ENCODE results near the gene CAPZB. TPM values are rescaled to one million over a fixed set of nuclear protein-coding genes. Genes with fewer than 3 reads are reported as not detected.

Gene CAPZB
- total and polyA plus RNA-seq, 2 of the 4 experiments (the other 2 are of a cell fraction), result 216 to 304 TPM

GRCh38 chr1:19390901-19391595, 94.3 kb downstream of the CAPZB start (continued):
- TF ChIP-seq ELK1 (IDR thresholded peaks at IDR 0.05; ENCODE audit: borderline replicate concordance, low read depth, low read length), result no peak

GRCh38 chr1:19390166-19390850, 95.0 kb downstream of the CAPZB start:
- Histone ChIP-seq H2BK5ac (ENCODE audit: low read depth, low read length, poor library complexity, severe bottlenecking) (peak overlapping the region; percentile 51), H3K9me3 (ENCODE audit: control insufficient read depth, insufficient read depth, low read length) (no peaks in the 10 kb centered on the region), H4K8ac (ENCODE audit: low read depth in 2 of 2, low read length in 2 of 2) (peak overlapping the region; percentile 48 to 50; a peak in 2 of 4 replicates), H3K4me1 (ENCODE audit: control insufficient read depth, insufficient read depth, low read length) (peaks cover 21% of the 10 kb centered on the region), H3K4ac (ENCODE audit: low read depth, low read length) (peak overlapping the region; percentile 39), H3K27me3 (ENCODE audit: control insufficient read depth, insufficient read depth, low read length) (no peaks in the 10 kb centered on the region), H3K79me1 (ENCODE audit: low read depth in 1 of 2, low read length in 2 of 2) (peaks cover 52 to 100% of the 10 kb centered on the region in 2 experiments), H2BK120ac (ENCODE audit: low read depth, low read length) (peak overlapping the region; percentile 44), H3K27ac (ENCODE audit: insufficient read depth, low read length) (peak overlapping the region; percentile 94), H4K20me1 (ENCODE audit: insufficient read depth, low read length) (peaks cover 96% of the 10 kb centered on the region), H3K4me2 (ENCODE audit: low read depth, low read length) (peak overlapping the region; percentile 43), H3K36me3 (ENCODE audit: control insufficient read depth, insufficient read depth, low read length) (peaks cover 4% of the 10 kb centered on the region), H3K23ac (ENCODE audit: low read depth, low read length) (peak overlapping the region; percentile 21), H3K56ac (ENCODE audit: extremely low read depth, insufficient read depth, low read length) (no peak overlapping the region; the same call in 1 of the 2 replicates), H3K9me1 (ENCODE audit: insufficient read depth, low read length) (peaks cover 40% of the 10 kb centered on the region), H3K9ac (ENCODE audit: low read depth, low read length) (peak overlapping the region; percentile 65), H3K4me3 (ENCODE audit: insufficient read depth, low read depth, low read length) (no peak overlapping the region), H2AK9ac (replicated peaks; ENCODE audit: low read depth, low read length, poor library complexity) (peak overlapping the region; percentile 35), H2BK20ac (ENCODE audit: low read depth, low read length) (peak overlapping the region; percentile 57; the same call in 1 of the 2 replicates), H2AFZ (replicated peaks; ENCODE audit: low read length, poor library complexity) (peak overlapping the region; percentile 17), H4K5ac (ENCODE audit: low read depth, low read length) (peak overlapping the region; percentile 74), H2AK5ac (ENCODE audit: low read depth, low read length) (peak overlapping the region; percentile 73), H3K18ac (ENCODE audit: low read depth, low read length) (peak overlapping the region; percentile 85), H2BK15ac (ENCODE audit: low read depth, low read length) (no peak overlapping the region; the same call in 2 of the 3 replicates), H4K91ac (ENCODE audit: insufficient read depth, low read depth, low read length) (peak overlapping the region; percentile 74; the same call in 1 of the 2 replicates), H3K14ac (replicated peaks; ENCODE audit: low read depth, low read length) (peak overlapping the region; percentile 46)
- DNase-seq, result no peak
- ChIA-PET POLR2A (ENCODE audit: unreplicated experiment) (no interaction called here), CTCF (interaction anchor here (0.6 to 1.5 kb wide), 10 partner anchors 11 to 261 kb away, joined by 3 to 7 read pairs (median 3); no protein-coding TSS in a partner anchor)
- in situ Hi-C loops (cut with MboI; ENCODE audit: low sequenced_read_pairs), result loop anchor here (5.0 kb wide), 1 partner anchor 262 kb away; no protein-coding TSS in a partner anchor
- BruUV-seq (replicated peaks), result no TSS peak
- dilution Hi-C loops (cut with HindIII; ENCODE audit: low sequenced_read_pairs, unreplicated experiment), result no loop called here
- intact Hi-C loops (cut with micrococcal nuclease), result loop anchor here (2.0 kb wide), 3 partner anchors 42 to 94 kb away; partner anchors contain the start of gene CAPZB
- WGBS, 2 experiments (ENCODE audit: extremely low coverage in 2 of 2, insufficient read length in 1 of 2), result 50% methylated on average over 5 of the region's 19 CpGs; no CpG with 5 or more reads in 1 of the 2 experiments
- ATAC-seq (ENCODE audit: low read depth), result no peak
- no peak for TF ChIP-seq FOS (IDR thresholded peaks at IDR 0.05; ENCODE audit: low read depth, low read length)
- TF ChIP-seq USF2 (IDR thresholded peaks at IDR 0.05; ENCODE audit: low read depth, low read length), result no peak
- TF ChIP-seq CTCF (conservative IDR thresholded peaks at IDR 0.05; ENCODE audit: low read depth, low read length), result no peak
- TF ChIP-seq MXI1 (IDR thresholded peaks at IDR 0.05; ENCODE audit: borderline replicate concordance, low read depth, low read length), result no peak
- TF ChIP-seq CHD1 (IDR thresholded peaks at IDR 0.05; ENCODE audit: low read depth, low read length), result no peak
- no peak for TF ChIP-seq CEBPB (IDR thresholded peaks at IDR 0.05; ENCODE audit: low read depth, low read length)
- no peak for TF ChIP-seq RFX5 (IDR thresholded peaks at IDR 0.05; ENCODE audit: low read depth, low read length)
